ENCODE data around the gene RHNO1.
"Not testable (repeated sequence)": the region's sequence is repeated elsewhere in the genome, so short reads cannot be mapped to it uniquely, and the experiment has no call there.

The RHNO1 gene

GRCh38 chr12:2860170-2860569 is 16.9 kb upstream of the RHNO1 start:
- no peak for DNase-seq

GRCh38 chr12:2862876-2863275 is 14.1 kb upstream of the RHNO1 start:
- no peak for DNase-seq

- DNase-seq = not testable (repeated sequence)
Measured at GRCh38 chr12:2863402-2863801, 13.6 kb upstream of the RHNO1 start.

DNA sequence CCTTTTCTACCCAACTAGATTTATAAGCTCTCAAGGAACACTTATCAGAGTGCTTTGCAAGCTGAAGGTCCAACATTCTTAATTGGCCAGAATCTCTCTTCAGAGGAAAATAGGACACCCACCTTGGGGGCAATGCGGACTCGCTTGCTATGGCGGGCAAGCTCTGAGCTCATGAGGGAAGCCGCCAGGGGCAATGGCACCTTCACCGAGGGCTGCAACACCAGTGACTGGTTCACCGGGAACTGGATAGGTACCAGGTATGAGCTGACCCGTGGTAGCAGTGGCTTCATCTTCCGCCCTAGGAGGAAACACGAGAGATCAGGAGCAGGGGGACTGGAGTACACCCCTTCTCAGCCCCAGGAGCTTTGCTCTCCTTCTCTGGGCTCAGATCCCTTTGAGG is 12.8 kb upstream of the RHNO1 start:
- no peak for DNase-seq

GRCh38 chr12:2868986-2869632 is 7.9 kb upstream of the RHNO1 start:
- not testable (repeated sequence) for DNase-seq

- DNase-seq = no peak
Measured at GRCh38 chr12:2876431-2877046, 484 bp upstream of the RHNO1 start.

GRCh38 chr12:2877953-2878732 is 1.1 kb downstream of the RHNO1 start:
- DNase-seq = no peak

DNA sequence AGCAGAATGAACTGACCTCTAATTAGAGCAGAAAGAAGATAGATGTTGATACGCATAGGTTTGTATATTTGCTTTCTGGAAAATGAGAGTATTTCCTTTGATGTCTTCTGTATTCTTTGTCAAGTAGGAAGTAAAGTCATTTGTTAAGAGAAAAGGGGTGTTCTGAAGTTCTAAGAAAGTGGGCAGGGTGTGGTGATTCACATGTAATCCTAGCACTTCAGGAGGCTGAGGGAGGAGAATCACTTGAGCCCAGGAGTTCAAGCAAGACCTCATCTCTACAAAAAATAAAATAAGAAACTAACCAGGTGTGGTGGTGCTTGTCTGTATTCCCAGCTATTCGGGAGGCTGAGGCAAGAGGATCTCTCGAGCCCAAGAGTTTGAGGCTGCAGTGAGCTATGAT is 2.8 kb downstream of the RHNO1 start:
- no peak for DNase-seq

DNA sequence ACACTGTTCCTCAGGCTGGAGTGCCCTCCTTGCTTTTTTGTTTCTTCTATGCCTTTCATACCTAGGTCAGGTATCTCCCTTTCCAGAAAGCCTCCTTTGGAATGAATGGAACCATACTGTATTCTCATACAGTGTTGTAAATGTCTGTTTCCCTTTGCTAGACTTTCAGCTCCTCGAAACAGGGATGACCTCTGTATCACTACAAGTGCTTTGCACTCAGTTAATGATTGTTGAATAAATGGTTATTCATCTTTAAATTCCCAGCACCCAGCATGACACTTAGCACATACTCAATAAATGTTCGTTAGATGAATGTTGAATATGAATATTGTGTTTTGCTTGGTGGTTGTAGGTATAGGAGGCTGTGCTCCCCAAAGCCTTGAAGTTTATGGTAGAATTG is 7.8 kb downstream of the RHNO1 start:
- DNase-seq = no peak

DNA sequence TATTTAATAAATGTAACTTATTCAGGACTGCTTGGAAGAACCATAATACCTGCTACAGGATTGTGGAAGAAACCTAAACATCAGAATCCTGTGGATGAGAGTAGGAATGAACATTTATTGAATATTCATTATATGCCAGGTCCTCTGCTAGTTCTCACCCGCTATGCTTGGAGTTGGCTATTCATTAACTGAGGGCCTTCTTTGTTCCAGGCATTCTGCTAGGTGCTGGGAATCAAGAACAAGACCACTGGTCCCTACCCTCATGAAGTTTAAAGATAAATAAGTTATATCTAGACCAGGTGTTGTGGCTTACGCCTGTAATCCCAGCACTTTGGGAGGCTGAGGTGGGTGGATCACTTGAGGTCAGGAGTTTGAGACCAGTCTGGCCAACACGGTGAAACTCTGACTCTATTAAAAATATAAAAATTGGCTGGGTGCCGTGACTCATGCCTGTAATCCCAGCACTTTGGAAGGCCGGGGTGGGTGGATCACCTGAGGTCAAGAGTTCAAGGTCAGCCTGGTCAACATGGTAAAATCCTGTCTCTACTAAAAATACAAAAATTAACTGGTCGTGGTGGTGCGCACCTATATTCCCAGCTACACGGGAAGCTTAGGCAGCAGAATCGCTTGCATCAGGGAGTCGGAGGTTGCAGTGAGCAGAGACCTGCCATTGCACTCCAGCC is 9.9 kb downstream of the RHNO1 start:
- no peak for DNase-seq

DNA sequence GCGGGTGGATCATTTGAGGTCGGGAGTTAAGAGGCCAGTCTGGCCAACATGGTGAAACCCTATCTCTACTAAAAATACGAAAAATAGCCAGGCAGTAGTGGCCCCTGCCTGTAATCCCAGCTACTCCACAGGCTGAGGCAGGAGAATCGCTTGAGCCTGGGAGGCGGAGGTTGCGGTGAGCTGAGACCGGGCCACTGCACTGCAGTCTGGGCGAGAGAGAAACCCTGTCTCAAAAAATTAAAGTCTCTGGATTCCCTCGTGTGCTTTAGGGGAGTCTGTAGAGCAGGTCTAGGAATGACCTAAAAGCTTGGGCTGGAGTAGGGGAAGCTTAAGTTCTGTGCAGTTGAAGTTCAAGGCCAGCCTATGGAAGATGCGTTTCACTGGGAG is 13.0 kb downstream of the RHNO1 start:
- no peak for DNase-seq

DNA sequence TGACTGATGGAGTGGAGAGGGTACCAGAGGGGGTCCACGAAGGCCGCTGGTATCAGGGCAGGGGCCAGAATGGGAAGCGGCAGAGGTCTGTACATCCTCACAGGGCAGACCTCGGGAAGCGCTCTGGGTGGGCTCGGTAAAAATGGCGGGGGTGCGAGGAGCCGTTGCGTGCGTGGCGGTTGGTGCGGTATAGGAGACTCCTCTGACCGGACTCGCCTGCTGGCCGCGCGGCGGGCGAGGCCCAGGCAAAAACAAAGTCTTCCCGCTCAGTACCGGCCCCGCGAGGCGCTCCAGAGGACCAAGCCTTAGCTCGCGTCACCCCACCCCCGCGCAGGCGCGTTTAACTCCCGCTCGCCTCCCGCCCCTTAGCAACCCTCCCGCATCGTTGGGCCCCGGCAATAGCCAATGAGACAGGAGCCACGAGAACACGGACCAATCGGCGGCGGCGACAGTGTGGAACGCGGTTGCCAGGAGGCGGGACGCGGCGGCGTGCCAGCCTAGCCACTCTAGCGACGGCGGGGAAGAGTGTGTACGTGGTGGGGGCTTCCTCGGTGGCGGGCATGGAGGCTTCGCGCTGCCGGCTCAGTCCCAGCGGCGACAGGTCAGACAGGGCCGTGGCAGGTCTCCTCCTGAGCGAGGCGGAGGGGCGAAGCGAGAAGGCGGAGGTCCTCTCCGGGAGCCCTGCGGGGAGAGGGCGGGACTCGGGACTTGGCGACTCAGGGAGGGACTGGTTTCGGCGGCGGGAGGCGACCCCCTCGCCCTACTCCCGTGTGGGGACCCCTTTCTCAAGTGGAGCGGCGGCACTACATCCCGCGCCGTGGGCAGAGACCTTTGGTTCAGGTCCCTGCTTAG is 13.6 kb downstream of the RHNO1 start, which contains the start of gene TULP3:
Gene TULP3 (plus strand): TSS at position 504 of the 852 bp plus-strand sequence. CDS start 57 bp downstream, at position 561.
- peak; percentile 96 to 97 (median 96) for DNase-seq

GRCh38 chr12:2891240-2892053 is 14.4 kb downstream of the RHNO1 start:
- no peak for DNase-seq

DNA sequence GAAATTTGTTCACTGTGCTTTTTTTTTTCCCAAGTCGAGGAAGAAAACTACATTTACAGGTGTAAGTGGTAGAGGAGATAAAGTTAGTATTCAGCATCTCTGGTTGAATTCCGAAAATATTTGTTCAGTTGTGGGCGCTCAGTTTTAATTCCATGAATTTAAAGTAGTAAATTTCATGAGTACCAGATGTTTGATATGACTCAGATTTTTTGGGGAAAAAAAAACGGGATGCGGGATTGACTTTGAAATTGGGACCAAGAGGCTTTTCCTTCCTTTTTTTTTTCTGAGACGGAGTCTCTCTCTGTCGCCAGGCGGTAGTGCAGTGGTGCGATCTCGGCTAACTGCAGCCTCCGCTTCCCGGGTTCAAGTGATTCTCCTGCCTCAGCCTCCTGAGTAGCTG is 15.2 kb downstream of the RHNO1 start:
- DNase-seq = no peak

GRCh38 chr12:2893007-2893406 is 16.0 kb downstream of the RHNO1 start:
- DNase-seq = no peak

GRCh38 chr12:2895051-2895451 is 18.0 kb downstream of the RHNO1 start:
- no peak for DNase-seq

GRCh38 chr12:2895511-2895910 is 18.5 kb downstream of the RHNO1 start:
- no peak for DNase-seq

GRCh38 chr12:2897418-2897817 is 20.4 kb downstream of the RHNO1 start:
- DNase-seq = no peak

DNA sequence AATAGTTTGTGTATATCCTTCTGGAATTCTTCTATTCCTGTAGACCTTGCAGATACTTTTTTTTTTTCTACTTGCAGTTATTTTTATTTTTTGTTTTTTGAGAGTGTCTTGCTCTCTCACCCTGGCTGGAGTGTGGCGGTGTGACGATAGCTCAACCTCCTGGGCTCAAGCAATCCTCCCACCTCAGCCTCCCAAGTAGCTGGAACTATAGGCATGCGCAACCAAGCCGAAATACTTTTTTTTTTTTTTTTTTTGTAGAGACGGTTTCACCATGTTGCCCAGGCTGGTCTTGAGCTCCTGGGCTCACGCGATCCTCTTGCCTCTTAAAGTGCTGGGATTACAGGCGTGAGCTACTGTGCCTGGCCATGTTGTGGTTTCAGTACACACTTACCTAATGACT is 23.6 kb downstream of the RHNO1 start:
- no peak for DNase-seq

DNA sequence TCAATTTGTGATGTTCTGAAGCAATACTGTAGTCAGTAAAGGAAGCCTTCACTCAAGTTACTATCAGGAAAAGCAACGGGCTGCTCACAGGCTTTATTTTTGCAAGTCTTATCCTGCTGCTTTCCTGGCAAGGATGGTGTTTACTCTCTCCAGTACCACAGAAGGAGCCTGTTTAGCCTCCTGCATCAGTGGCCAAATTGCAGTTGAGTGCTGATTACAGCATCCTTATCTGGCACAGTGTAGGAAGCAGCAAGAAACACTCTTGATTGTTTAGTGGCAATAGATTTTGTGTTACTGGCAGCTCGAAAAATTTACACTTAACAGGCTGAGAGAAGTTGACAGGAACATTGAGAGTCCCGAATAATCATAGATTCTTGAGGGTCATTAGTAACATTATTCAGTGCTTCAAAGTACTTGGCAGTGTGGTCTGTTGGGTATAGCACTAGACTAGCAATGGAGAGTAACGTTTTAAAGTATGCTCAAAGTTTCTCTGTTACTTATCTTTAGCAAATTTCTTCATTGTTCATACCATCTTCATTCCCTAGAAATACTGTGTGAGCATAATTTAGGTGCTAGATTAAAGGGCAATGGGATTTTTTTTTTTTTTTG is 25.4 kb downstream of the RHNO1 start:
- DNase-seq = no peak

- no peak for DNase-seq
Measured at GRCh38 chr12:2904260-2904659, 27.2 kb downstream of the RHNO1 start.

Measured in activated CD4-positive, CD25-positive, alpha-beta regulatory T cell (primary cell).